Stimulated activated CD8-positive, alpha-beta memory T cell treated with anti-CD3 and anti-CD28 coated beads, Interleukin-4, amount 100 ng/mL, for 48 hours (primary cell): ENCODE data around the gene KCNJ16.

Source experiments
- DNase-seq: peaks from one replicate; pipeline ENCODE4 v3.0.0-alpha.2; 2020

Gene KCNJ16

GRCh38 chr17:70070305-70071027, 4.6 kb upstream of the KCNJ16 start:
- DNase-seq = no peak

- no peak for DNase-seq
Measured at GRCh38 chr17:70071127-70071526, 3.9 kb upstream of the KCNJ16 start.

- no peak for DNase-seq
Measured at GRCh38 chr17:70071620-70072019, 3.4 kb upstream of the KCNJ16 start.

- no peak for DNase-seq
Measured at GRCh38 chr17:70072546-70073309, 2.3 kb upstream of the KCNJ16 start.

GRCh38 chr17:70073310-70073709, 1.7 kb upstream of the KCNJ16 start:
- DNase-seq = no peak

- no peak for DNase-seq
Measured at GRCh38 chr17:70073799-70074198, 1.2 kb upstream of the KCNJ16 start.

- no peak for DNase-seq
Measured at GRCh38 chr17:70074236-70074830, 692 bp upstream of the KCNJ16 start.

- no peak for DNase-seq
Measured at GRCh38 chr17:70076189-70076588, 1.2 kb downstream of the KCNJ16 start.

- no peak for DNase-seq
Measured at GRCh38 chr17:70076831-70077230, 1.8 kb downstream of the KCNJ16 start.

- no peak for DNase-seq
Measured at GRCh38 chr17:70078549-70078948, 3.5 kb downstream of the KCNJ16 start.

- no peak for DNase-seq
Measured at GRCh38 chr17:70078994-70079531, 4.0 kb downstream of the KCNJ16 start.

- no peak for DNase-seq
Measured at GRCh38 chr17:70080541-70081347, 5.7 kb downstream of the KCNJ16 start.

- no peak for DNase-seq
Measured at GRCh38 chr17:70081885-70082284, 6.9 kb downstream of the KCNJ16 start.

GRCh38 chr17:70084476-70084875, 9.5 kb downstream of the KCNJ16 start:
- no peak for DNase-seq

- DNase-seq = no peak
Measured at GRCh38 chr17:70086516-70086915, 11.5 kb downstream of the KCNJ16 start.

- no peak for DNase-seq
Measured at GRCh38 chr17:70089513-70090148, 14.6 kb downstream of the KCNJ16 start.

- DNase-seq = no peak
Measured at GRCh38 chr17:70091005-70091568, 16.1 kb downstream of the KCNJ16 start.

GRCh38 chr17:70091696-70092095, 16.7 kb downstream of the KCNJ16 start:
- no peak for DNase-seq

- no peak for DNase-seq
Measured at GRCh38 chr17:70093163-70093562, 18.1 kb downstream of the KCNJ16 start.

GRCh38 chr17:70095455-70095854, 20.4 kb downstream of the KCNJ16 start:
- DNase-seq = no peak

- DNase-seq = no peak
Measured at GRCh38 chr17:70096861-70097260, 21.8 kb downstream of the KCNJ16 start.

- DNase-seq = no peak
Measured at GRCh38 chr17:70098030-70098429, 23.0 kb downstream of the KCNJ16 start.
